HUDEP-2 (cell line): ENCODE data around the gene TNFRSF1B.

Experiments
- DNase-seq, 76 experiments: peaks; one replicate each; lab custom pipeline; 2025; ENCODE audit not compliant: unreplicated experiment in 76 of 76; lab: John Stamatoyannopoulos, UW

Gene TNFRSF1B

GRCh38 chr1:12155328-12155727, 11.5 kb upstream of the TNFRSF1B start:
- DNase-seq, result no peak

DNA sequence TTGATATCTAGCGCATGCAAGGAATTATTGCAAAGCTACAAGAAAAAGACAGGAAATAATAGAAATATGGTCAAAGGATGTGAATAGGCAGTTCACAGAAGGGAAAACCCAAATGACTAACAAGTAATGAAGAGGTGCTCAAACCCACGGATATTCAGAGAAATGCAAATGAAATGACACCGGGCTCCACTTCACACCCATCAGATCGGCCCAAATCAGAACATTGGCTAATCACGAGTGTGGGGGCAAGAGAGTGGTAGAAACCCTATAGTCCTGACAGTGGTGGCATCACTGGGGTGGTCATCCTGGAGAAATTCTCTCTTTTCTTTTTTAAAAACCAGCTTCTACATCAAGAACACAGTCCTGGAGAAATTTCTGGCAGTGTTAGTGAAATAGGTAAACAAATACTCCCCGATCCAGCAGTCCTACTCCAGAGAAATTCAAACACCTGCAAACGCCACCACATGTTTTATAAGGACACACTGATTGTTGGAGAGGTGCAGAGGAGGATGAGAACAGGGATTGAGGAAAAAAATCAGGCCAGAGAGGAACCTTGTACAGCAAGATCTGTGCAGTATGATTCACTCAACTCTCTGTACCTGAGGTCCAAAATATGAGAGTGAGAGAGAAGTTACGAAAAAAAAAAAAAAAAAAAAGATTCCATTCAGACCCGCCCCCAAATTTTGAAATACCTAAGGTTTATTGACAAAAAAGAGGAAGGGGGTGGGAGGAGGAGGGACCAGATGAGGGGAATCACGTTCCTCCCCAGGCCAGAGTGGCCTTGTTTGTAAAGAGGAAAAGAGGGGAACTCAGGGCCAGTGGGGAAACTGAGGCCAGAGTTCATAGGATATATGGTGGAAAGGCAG, 9.2 kb upstream of the TNFRSF1B start:
- DNase-seq, result no peak

GRCh38 chr1:12158357-12159092, 8.3 kb upstream of the TNFRSF1B start:
- no peak for DNase-seq

DNA sequence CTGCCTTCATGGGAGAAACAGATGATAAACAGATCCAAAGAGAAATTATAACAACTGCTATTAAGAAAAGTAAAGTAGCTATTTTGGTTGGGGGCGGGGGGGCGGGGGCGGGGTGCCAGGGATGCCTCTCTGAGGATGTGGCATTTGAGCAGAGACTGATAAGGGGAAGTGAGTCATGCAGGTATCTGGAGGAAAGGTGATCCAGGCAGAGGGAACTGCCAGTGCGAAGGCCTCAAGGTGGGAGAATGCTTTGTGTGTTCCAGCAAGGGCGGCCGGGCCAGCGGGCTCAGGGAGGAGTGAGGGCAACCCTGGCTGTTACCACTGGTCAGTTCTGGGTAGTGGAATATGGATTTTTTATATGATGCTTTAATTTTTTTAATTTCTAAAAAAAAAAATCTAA, 7.0 kb upstream of the TNFRSF1B start:
- no peak for DNase-seq

DNA sequence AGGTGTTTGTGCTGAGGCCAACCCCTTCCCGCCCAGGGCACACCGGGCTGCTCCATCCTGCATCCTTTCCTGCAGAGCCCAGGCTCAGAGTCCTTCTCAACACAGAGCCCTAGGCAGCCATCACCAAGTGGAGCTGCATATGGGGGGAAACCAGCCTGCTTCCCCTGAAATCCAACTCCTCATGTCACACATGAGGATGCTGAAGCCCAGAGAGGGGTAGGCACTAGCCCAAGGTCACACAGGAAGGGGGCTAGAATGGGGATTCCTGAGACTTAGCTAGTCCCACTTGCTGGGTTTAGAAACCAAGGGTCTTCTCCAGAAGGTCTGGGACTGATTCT, 5.5 kb upstream of the TNFRSF1B start:
- no peak for DNase-seq

GRCh38 chr1:12161662-12162458, 4.9 kb upstream of the TNFRSF1B start:
- DNase-seq, result peak in 73 of 76 experiments; percentile 50 to 95 (median 78)

GRCh38 chr1:12162459-12163137, 4.2 kb upstream of the TNFRSF1B start:
- no peak for DNase-seq

DNA sequence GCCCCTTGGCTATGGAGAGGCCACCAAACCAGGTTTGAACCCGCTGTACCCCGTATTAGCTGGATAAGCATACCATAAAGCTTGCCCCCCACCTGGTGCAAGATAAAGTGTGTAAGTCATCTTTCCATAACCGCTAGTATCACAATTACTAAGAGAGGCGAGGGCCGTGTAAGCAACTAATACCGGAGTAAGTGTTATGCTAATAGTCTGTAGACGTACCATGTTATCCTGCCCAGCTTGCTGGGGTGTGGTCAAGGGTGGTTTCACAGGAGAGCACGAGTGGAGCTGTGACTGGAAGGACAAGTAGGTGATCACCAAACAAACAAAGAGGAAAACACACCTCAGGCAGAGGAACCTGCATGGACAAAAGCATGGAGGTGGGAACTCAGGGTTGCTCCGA, 3.6 kb upstream of the TNFRSF1B start:
- no peak for DNase-seq

DNA sequence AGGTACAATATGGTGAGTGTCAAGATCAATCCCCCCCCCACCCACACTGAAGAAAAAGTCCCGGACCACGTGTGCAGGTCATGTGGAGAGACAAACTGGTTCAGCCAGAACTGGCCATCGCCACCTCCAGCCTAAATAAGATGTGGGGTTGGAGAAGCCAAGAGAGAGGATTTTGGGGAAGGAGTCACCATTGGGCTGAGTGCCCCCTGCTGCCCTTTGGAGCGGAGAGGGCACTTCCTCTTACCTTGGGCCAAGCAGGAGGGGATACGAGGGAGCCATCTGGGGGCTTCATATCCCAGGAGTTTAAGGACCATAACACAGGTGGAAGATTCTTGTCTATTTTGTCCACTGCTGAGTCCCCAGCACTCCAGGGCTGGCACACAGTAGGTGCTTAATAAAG, 2.6 kb upstream of the TNFRSF1B start:
- no peak for DNase-seq

DNA sequence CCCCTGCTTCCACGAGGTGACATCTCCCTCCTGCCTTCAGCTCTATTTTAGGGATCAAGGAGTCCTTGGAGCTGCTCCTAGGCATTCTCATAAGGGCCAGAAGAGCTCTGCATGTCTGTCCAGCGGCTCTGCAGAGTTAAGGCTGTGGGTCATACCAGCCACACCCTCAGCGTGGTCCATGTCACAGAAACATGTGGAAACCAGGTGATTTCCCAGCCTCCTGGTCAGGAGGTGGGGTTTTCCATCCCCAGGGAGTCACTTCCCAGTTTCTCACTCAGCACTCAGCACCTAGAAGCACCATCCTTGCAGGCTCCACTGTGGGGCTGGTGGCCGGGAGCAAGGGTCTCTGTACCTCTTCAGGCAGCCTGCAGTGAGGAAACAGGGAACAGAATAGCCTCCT, 1.4 kb upstream of the TNFRSF1B start:
- no peak for DNase-seq

GRCh38 chr1:12167493-12168429, 970 bp downstream of the TNFRSF1B start:
- peak in 20 of 76 experiments; percentile 5 to 53 (median 24) for DNase-seq

DNA sequence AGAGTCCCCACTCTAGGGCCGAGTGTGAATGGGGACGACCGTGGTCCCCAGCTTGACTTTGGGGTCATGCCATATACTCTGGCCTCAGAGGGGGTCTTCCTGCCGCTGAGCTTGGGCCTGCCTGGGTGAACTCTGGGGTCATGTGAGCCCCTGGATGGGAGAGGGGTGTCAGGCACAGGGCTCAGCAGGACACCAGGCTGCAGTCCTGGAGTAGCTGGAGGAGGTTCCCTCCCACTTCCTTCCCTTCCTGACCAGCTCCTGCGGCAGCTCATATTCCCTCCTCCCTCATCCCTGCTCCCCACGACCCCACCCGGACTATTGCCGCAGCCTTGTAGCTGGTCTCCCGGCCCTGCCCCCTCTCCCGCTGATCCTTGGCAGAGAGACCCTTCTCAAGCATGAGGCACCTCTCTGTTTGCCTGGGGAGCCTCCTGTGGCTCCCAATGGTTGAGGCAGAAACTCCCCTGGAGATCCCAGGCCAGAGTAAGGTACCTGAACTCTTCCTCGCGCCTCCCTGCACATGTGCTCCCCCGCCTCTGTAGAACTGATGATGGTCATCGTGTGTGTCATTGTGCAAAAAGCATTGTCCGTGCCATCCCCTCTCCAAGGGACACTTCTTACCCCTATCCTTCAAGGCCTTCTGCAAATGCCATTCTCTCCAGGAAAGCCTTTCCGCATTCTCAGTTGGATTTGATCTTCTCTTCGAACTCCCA, 1.8 kb downstream of the TNFRSF1B start:
- no peak for DNase-seq

- DNase-seq, result no peak
Observed at GRCh38 chr1:12169442-12170135, 2.8 kb downstream of the TNFRSF1B start.

GRCh38 chr1:12170263-12170671, 3.5 kb downstream of the TNFRSF1B start:
- no peak for DNase-seq

DNA sequence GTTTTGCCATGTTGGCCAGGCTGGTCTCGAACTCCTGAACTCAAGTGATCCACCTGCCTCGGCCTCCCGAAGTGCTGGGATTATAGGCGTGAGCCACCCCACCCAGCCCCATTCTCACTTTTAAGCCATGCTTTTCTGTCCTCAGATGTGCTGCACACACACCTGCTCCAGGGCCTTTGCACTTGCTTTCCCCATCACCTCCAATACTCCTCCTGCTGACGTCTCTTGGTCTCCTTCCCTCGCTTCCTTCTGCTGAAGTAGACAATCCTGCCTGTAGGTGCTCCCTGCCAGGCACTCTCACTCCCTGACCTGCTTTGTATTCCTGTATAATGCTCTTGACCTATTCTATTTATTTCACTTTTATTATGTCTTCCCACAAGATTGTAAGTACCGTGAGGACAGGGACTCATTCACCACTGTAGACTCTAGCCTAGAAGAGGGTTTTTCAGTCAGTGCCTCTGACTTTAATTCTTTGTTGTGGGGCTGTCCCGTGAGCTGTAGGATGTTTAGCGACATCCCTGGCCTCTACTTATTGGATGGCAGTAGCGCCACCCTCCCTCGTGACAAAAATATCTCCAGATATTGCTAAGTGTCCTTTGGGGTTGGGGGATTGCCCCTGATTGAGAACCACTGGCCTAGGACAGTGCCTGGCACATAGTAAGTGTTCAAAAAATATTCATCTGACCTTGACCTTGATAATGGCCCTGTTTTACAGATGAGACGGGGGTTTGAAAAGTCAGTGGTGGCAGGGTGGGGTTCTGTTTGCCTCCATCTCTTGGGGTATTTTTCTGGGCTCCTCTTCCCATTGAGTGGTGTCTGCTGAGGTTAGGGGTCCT, 4.6 kb downstream of the TNFRSF1B start:
- DNase-seq, result no peak

- no peak for DNase-seq
Observed at GRCh38 chr1:12172042-12172851, 5.5 kb downstream of the TNFRSF1B start.

DNA sequence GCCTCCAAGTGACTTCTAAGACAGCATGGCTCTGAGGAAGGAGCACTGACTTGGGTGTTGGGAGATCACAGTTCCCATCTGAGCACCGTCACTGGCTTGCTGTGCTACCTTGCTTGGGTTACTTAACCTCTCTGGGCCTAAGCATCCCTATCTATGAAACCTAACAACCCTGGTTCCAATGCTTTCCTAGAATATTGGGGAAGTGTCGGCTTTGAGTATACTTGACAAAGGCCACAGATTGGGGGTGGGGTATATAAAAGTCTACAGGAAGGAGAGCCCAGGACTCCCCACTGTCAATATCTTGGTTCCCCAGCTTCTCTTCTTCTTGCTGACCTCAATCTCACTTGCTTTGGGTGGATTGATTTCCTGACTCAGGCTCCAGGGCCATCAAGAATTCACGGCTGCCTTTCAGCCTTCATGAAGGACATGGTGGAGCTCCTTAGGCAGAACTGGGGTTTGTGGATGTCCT, 6.3 kb downstream of the TNFRSF1B start:
- no peak for DNase-seq
